GM12878 (cell line): ENCODE measurements around the gene UBE2F. TPM values are rescaled to one million over a fixed set of nuclear protein-coding genes. Genes with fewer than 3 reads are reported as not detected.

Experiments used
- ATAC-seq: fragments of 200-7000 bp; cut with Tn5 transposase; 3 replicates; pipeline ENCODE4 v1.9.1; 2020; ENCODE audit warnings: mild to moderate bottlenecking, moderate library complexity
- BruUV-seq: library from RNA; stranded (reverse); fragments of 400-500 nt; replicated peaks from 2 replicates; lab custom pipeline; 2021; lab: Mats Ljungman, UMichigan
- CTCF ChIA-PET: fragments of 300-600 bp; sonication (Branson Sonifier 250); formaldehyde crosslinking; extraction: SDS; loops from one replicate; lab custom pipeline; 2021; ENCODE audit warnings: inconsistent platforms; lab: Yijun Ruan, JAX
- POLR2A ChIA-PET: fragments of 350-600 bp; formaldehyde crosslinking; extraction: SDS; loops from one replicate; lab custom pipeline; 2021; ENCODE audit warnings: inconsistent platforms; lab: Charles Lee
- RAD21 ChIA-PET: fragments of 300-600 bp; sonication (Branson Sonifier 250); formaldehyde crosslinking; loops from one replicate; lab custom pipeline; 2023; ENCODE audit warnings: antibody characterized with exemption; ENCODE audit not compliant: unreplicated experiment; lab: Charles Lee
- SMC1A ChIA-PET: fragments of 300-600 bp; sonication (Branson Sonifier 250); formaldehyde crosslinking; loops from one replicate; lab custom pipeline; 2023; ENCODE audit not compliant: unreplicated experiment, uncharacterized antibody; lab: Charles Lee
- DNase-seq: peaks from one replicate; pipeline ENCODE4 v3.0.0-alpha.2; 2011; ENCODE audit warnings: low read depth, low spot score
- FAIRE-seq: peaks from 3 replicates; lab custom pipeline; 2011; peaks lifted over from hg19 to GRCh38; lab: Jason Lieb, UNC
- H2AFZ ChIP-seq: 2 replicates; pipeline ENCODE4 v1.6.0; 2011; ENCODE audit warnings: low read depth, low read length, control low read depth; ENCODE audit not compliant: control insufficient read depth
- H3K27ac ChIP-seq: 2 replicates; pipeline ENCODE4 v1.5.1; 2011; ENCODE audit warnings: control low read depth; ENCODE audit not compliant: control insufficient read depth, insufficient read depth
- H3K27me3 ChIP-seq, 2 experiments: replicated peaks in 1 of 2; 2 replicates each; pipeline versions ENCODE4 v1.6.0 to v1.6.1; 2011; ENCODE audit warnings: low read length in 1 of 2; ENCODE audit not compliant: control insufficient read depth in 2 of 2, insufficient read depth in 2 of 2
- H3K36me3 ChIP-seq, 2 experiments: 2 replicates each; pipeline ENCODE4 v1.5.1; 2011; ENCODE audit warnings: low read length in 1 of 2; ENCODE audit not compliant: control insufficient read depth in 2 of 2, insufficient read depth in 2 of 2
- H3K4me1 ChIP-seq: 2 replicates; pipeline ENCODE4 v1.6.1; 2011; ENCODE audit warnings: mild to moderate bottlenecking, low read length, moderate library complexity, mixed read lengths; ENCODE audit not compliant: control insufficient read depth, insufficient read depth
- H3K4me2 ChIP-seq: 2 replicates; pipeline ENCODE4 v1.6.0; 2011; ENCODE audit warnings: control low read depth; ENCODE audit not compliant: control insufficient read depth, insufficient read depth
- H3K4me3 ChIP-seq: fragments of 200-600 bp; sonication (generic); 2 replicates; pipeline ENCODE4 v1.5.1; 2016
- H3K79me2 ChIP-seq: 2 replicates; pipeline ENCODE4 v1.6.0; 2011; ENCODE audit warnings: low read length; ENCODE audit not compliant: control insufficient read depth, insufficient read depth
- H3K9ac ChIP-seq: 2 replicates; pipeline ENCODE4 v1.8.0; 2011; ENCODE audit warnings: low read length, control low read depth, mixed read lengths; ENCODE audit not compliant: control insufficient read depth, insufficient read depth
- H3K9me3 ChIP-seq: replicated peaks from 3 replicates; pipeline ENCODE4 v1.5.1; 2011; ENCODE audit warnings: mild to moderate bottlenecking, low read length; ENCODE audit not compliant: control insufficient read depth, insufficient read depth
- H4K20me1 ChIP-seq: 2 replicates; pipeline ENCODE4 v1.6.0; 2011; ENCODE audit not compliant: control insufficient read depth, insufficient read depth
- CBFB ChIP-seq: IDR thresholded peaks from 2 replicates; pipeline ENCODE4 v1.6.1; 2016; ENCODE audit warnings: antibody characterized with exemption, low read depth
- NR2F1 ChIP-seq: fragments of 450-650 bp; conservative IDR thresholded peaks from 2 replicates; pipeline ENCODE4 v1.6.1; 2017; ENCODE audit warnings: mild to moderate bottlenecking
- SPI1 ChIP-seq: IDR thresholded peaks from 2 replicates; pipeline ENCODE4 v1.6.1; 2011; ENCODE audit warnings: low read depth, mild to moderate bottlenecking, low read length, moderate library complexity, borderline replicate concordance; ENCODE audit not compliant: insufficient read depth
- SREBF2 ChIP-seq: IDR thresholded peaks from 2 replicates; pipeline ENCODE4 v1.6.1; 2012; ENCODE audit warnings: mild to moderate bottlenecking, low read length
- SUPT20H ChIP-seq: IDR thresholded peaks from 2 replicates; pipeline ENCODE4 v1.6.1; 2011; ENCODE audit warnings: low read depth, mild to moderate bottlenecking, low read length, moderate library complexity, borderline replicate concordance; ENCODE audit not compliant: control insufficient read depth
- WGBS: methylation state at CpG from one replicate; pipeline ENCODE4 v1.1.6; 2016; ENCODE audit warnings: low lambda C conversion rate; ENCODE audit not compliant: insufficient replicate concordance, insufficient coverage; ENCODE audit errors: missing lambda C conversion rate; 5-methylcytosine and 5-hydroxymethylcytosine counted together
- in situ Hi-C: fragments of 300-500 bp; cut with MboI; formaldehyde crosslinking; loops from 9 replicates; pipeline ENCODE4 v1.14.3; 2018; ENCODE audit warnings: mixed read lengths
- intact Hi-C: fragments of 100-400 bp; cut with micrococcal nuclease; formaldehyde crosslinking; loops from one replicate; pipeline ENCODE4 v1.14.2; 2022; ENCODE audit not compliant: unreplicated experiment
- polyA plus RNA-seq, 11 experiments: library from polyadenylated mRNA; depleted of rRNA in 4 of 11; unstranded in 6 of 11; stranded (reverse) in 5 of 11; fragments of >200 nt; fragmentation: Nextera tagmentation in 4 of 11; fragmentation: Illumina TruSeq in 1 of 11; extraction: Ambion mirVana in 4 of 11; extraction: Trizol in 1 of 11; gene quantifications; 1 replicate in 1 of 11; 2 replicates in 10 of 11; pipeline versions ENCODE4 v1.2.1 to v1.2.3, GENCODE V29; 2011 to 2016; ENCODE audit warnings: inconsistent platforms in 2 of 11, missing spikeins in 2 of 11, low read depth in 1 of 11
- total RNA-seq, 4 experiments: library from RNA; depleted of rRNA in 3 of 4; stranded (reverse); fragments of >200 nt in 3 of 4; fragmentation: Illumina TruSeq in 1 of 4; extraction: Trizol in 1 of 4; gene quantifications; 2 replicates each; pipeline versions ENCODE4 v1.2.1 to v1.2.3, GENCODE V29; 2013 to 2021
- TF ChIP-seq, protein P1 (sequence below): fragments of 450-650 bp; conservative IDR thresholded peaks from 2 replicates; pipeline ENCODE4 v1.6.1; 2017; ENCODE audit warnings: mild to moderate bottlenecking, moderate library complexity
- TF ChIP-seq, protein P2 (sequence below): IDR thresholded peaks from 2 replicates; pipeline ENCODE4 v1.6.1; 2011; ENCODE audit warnings: mild to moderate bottlenecking, low read depth, low read length, moderate library complexity; ENCODE audit not compliant: insufficient replicate concordance

UBE2F gene
- total and polyA plus RNA-seq, 10 of the 15 experiments (the other 5 are each of a cell fraction or from before 2014, with no cell fraction given), result 12.3 to 64.4 (median 31.5) TPM

- 86% methylated on average over 7 of the region's 7 CpGs for WGBS
- FAIRE-seq, result no peak
- Histone ChIP-seq H3K36me3 (peaks cover 0 to 3% of the 10 kb centered on the region in 2 experiments; a peak in 2 of 4 replicates), H3K9me3 (no peaks in the 10 kb centered on the region), H3K27me3 (no peaks in the 10 kb centered on the region), H4K20me1 (no peaks in the 10 kb centered on the region), H3K4me3 (no peak overlapping the region), H3K4me1 (no peaks in the 10 kb centered on the region), H3K4me2 (no peak overlapping the region), H3K79me2 (no peaks in the 10 kb centered on the region), H3K9ac (no peak overlapping the region), H2AFZ (no peak overlapping the region), H3K27ac (no peak overlapping the region)
- no peak for DNase-seq
- ChIA-PET CTCF (interaction anchor here (1.0 kb wide), 1 partner anchor 44 kb away, joined by 3 read pairs; no protein-coding TSS in a partner anchor), RAD21 (interaction anchor here (1.0 to 1.7 kb wide), 3 partner anchors 15 to 45 kb away, joined by 3 to 7 read pairs (median 4); no protein-coding TSS in a partner anchor), POLR2A (no interaction called here), SMC1A (interaction anchor here (1.4 kb wide), 1 partner anchor 8 kb away, joined by 6 read pairs; no protein-coding TSS in a partner anchor)
- ATAC-seq, result no peak
- in situ Hi-C loops (no loop called here), intact Hi-C loops (no loop called here)
- BruUV-seq, result no TSS peak
- TF ChIP-seq NR2F1 (no peak), SREBF2 (no peak), SPI1 (no peak), SUPT20H (no peak), CBFB (no peak)
- TF ChIP-seq, protein P1, sequence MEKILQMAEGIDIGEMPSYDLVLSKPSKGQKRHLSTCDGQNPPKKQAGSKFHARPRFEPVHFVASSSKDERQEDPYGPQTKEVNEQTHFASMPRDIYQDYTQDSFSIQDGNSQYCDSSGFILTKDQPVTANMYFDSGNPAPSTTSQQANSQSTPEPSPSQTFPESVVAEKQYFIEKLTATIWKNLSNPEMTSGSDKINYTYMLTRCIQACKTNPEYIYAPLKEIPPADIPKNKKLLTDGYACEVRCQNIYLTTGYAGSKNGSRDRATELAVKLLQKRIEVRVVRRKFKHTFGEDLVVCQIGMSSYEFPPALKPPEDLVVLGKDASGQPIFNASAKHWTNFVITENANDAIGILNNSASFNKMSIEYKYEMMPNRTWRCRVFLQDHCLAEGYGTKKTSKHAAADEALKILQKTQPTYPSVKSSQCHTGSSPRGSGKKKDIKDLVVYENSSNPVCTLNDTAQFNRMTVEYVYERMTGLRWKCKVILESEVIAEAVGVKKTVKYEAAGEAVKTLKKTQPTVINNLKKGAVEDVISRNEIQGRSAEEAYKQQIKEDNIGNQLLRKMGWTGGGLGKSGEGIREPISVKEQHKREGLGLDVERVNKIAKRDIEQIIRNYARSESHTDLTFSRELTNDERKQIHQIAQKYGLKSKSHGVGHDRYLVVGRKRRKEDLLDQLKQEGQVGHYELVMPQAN, result no peak
- TF ChIP-seq, protein P2, sequence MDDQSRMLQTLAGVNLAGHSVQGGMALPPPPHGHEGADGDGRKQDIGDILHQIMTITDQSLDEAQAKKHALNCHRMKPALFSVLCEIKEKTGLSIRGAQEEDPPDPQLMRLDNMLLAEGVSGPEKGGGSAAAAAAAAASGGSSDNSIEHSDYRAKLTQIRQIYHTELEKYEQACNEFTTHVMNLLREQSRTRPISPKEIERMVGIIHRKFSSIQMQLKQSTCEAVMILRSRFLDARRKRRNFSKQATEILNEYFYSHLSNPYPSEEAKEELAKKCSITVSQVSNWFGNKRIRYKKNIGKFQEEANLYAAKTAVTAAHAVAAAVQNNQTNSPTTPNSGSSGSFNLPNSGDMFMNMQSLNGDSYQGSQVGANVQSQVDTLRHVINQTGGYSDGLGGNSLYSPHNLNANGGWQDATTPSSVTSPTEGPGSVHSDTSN, result no peak
Observed at GRCh38 chr2:238013806-238014205, 47.0 kb downstream of the UBE2F start.
